ENCODE results near the gene SPSB4.

The SPSB4 gene

GRCh38 chr3:141085343-141086070 lies 34.4 kb downstream of the SPSB4 start:
- Histone ChIP-seq H3K4me2 (ENCODE audit: insufficient read depth, low read length, poor library complexity, severe bottlenecking) (no peak overlapping the region), H2AFZ (ENCODE audit: low read length) (no peak overlapping the region), H3K36me3 (replicated peaks in 1 of 2; ENCODE audit: control insufficient read depth in 2 of 2, insufficient read depth in 2 of 2, low read length in 2 of 2) (peaks cover 0 to 85% of the 10 kb centered on the region in 2 donors), H2BK15ac (ENCODE audit: low read length) (peak overlapping the region; percentile 17), H2BK120ac (ENCODE audit: low read depth, low read length) (peak overlapping the region; percentile 12), H3K9me3 (replicated peaks in 1 of 2; ENCODE audit: control insufficient read depth in 2 of 2, insufficient read depth in 1 of 2, low read depth in 1 of 2, low read length in 2 of 2) (no peaks in the 10 kb centered on the region), H3K9ac (ENCODE audit: low read depth, low read length, poor library complexity) (no peak overlapping the region), H3K4me3 (ENCODE audit: low read length in 2 of 2) (no peak overlapping the region), H3K14ac (ENCODE audit: low read length) (no peak overlapping the region), H3K27ac (replicated peaks; ENCODE audit: low read length) (peak overlapping the region; percentile 64), H3K79me1 (ENCODE audit: low read depth, low read length) (peaks cover 15% of the 10 kb centered on the region), H2BK5ac (ENCODE audit: low read length) (no peak overlapping the region), H3K27me3 (ENCODE audit: control insufficient read depth in 3 of 3, insufficient read depth in 3 of 3, low read depth in 1 of 3, low read length in 3 of 3) (no peaks in the 10 kb centered on the region), H2AK5ac (ENCODE audit: low read depth, low read length) (peak overlapping the region; percentile 44), H3K18ac (ENCODE audit: low read length) (peak overlapping the region; percentile 25), H4K91ac (ENCODE audit: low read depth, low read length, poor library complexity) (no peak overlapping the region), H3K4ac (ENCODE audit: low read length) (peak overlapping the region; percentile 47), H3K4me1 (ENCODE audit: control insufficient read depth in 2 of 2, insufficient read depth in 1 of 2, low read depth in 1 of 2, low read length in 2 of 2) (peaks cover 67 to 69% of the 10 kb centered on the region in 2 donors), H3K23ac (ENCODE audit: low read depth, low read length, poor library complexity) (no peak overlapping the region), H2BK12ac (ENCODE audit: low read length) (no peak overlapping the region), H4K8ac (ENCODE audit: low read depth, low read length) (no peak overlapping the region)
- WGBS, 2 donors (ENCODE audit: extremely low coverage in 2 of 2, insufficient read length in 2 of 2, insufficient replicate concordance in 1 of 2): no CpG with 5 or more reads among the region's 3 CpGs
- no peak for DNase-seq (ENCODE audit: low spot score)

GRCh38 chr3:141086188-141086587 lies 35.0 kb downstream of the SPSB4 start:
- Histone ChIP-seq H3K23ac (ENCODE audit: low read depth, low read length, poor library complexity) (no peak overlapping the region), H3K4me1 (ENCODE audit: control insufficient read depth in 2 of 2, insufficient read depth in 1 of 2, low read depth in 1 of 2, low read length in 2 of 2) (peaks cover 60 to 67% of the 10 kb centered on the region in 2 donors)
- WGBS, 2 donors (ENCODE audit: extremely low coverage in 2 of 2, insufficient read length in 2 of 2, insufficient replicate concordance in 1 of 2): no CpG with 5 or more reads among the region's 1 CpG

DNA sequence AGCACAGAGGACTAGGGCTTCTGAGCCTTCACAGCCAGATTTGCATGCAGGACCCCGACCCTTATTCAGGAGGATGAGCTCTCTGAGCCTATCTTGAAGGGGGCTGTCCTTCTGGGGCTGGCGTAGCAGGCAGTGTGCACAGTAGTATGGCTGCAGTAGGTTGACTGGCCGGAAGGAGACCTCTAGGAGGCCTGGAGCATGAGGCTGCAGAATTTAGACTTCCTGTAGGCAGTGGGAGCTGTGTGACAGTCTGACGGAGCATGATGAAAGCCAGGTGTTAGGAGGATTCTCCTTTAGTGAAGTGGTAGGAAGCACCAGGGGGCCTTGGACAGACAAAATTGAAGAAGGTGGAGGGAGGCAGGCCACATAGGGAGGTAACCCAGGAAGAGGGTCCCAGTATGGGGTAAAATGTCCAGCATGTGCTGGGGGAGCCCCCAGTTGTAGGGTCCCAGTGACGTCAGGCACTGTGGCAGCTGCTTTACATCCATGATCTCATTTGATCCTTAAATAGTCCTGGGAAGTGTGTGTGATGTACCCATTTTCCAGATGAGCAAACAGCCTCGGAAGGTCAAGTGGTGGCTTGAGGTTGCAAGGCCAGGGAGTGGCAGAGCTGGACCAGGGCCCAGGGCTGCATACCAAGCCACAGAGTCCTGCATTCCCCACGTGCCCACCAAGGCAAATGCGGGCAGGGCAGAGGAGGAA lies 36.1 kb downstream of the SPSB4 start:
- peaks cover 14% of the 10 kb centered on the region for H3K79me1 ChIP-seq (ENCODE audit: low read depth, low read length)
- peaks cover 61 to 67% of the 10 kb centered on the region in 2 donors for H3K4me1 ChIP-seq (ENCODE audit: control insufficient read depth in 2 of 2, insufficient read depth in 1 of 2, low read depth in 1 of 2, low read length in 2 of 2)
- no peak overlapping the region for H3K14ac ChIP-seq (ENCODE audit: low read length)
- H2BK15ac ChIP-seq (ENCODE audit: low read length): peak overlapping the region; percentile 89
- no peak overlapping the region for H3K27ac ChIP-seq (replicated peaks; ENCODE audit: low read length)
- H3K9ac ChIP-seq (ENCODE audit: low read depth, low read length, poor library complexity): peak overlapping the region; percentile 53
- H3K23ac ChIP-seq (ENCODE audit: low read depth, low read length, poor library complexity): peak overlapping the region; percentile 45
- no peak overlapping the region for H2BK120ac ChIP-seq (ENCODE audit: low read depth, low read length)
- H2AK5ac ChIP-seq (ENCODE audit: low read depth, low read length): peak overlapping the region; percentile 48
- peak overlapping the region; percentile 77 for H3K18ac ChIP-seq (ENCODE audit: low read length)
- no peak overlapping the region for H4K8ac ChIP-seq (ENCODE audit: low read depth, low read length)
- no peaks in the 10 kb centered on the region for H3K27me3 ChIP-seq (ENCODE audit: control insufficient read depth in 3 of 3, insufficient read depth in 3 of 3, low read depth in 1 of 3, low read length in 3 of 3)
- H3K4me3 ChIP-seq (ENCODE audit: low read length in 2 of 2): no peak overlapping the region
- H3K9me3 ChIP-seq (replicated peaks in 1 of 2; ENCODE audit: control insufficient read depth in 2 of 2, insufficient read depth in 1 of 2, low read depth in 1 of 2, low read length in 2 of 2): no peaks in the 10 kb centered on the region
- peak overlapping the region; percentile 9 for H2BK12ac ChIP-seq (ENCODE audit: low read length)
- H2BK5ac ChIP-seq (ENCODE audit: low read length): no peak overlapping the region
- DNase-seq (ENCODE audit: low spot score): no peak
- H3K4ac ChIP-seq (ENCODE audit: low read length): peak overlapping the region; percentile 2
- WGBS, 2 donors (ENCODE audit: extremely low coverage in 2 of 2, insufficient read length in 2 of 2, insufficient replicate concordance in 1 of 2): no CpG with 5 or more reads among the region's 8 CpGs
- H3K4me2 ChIP-seq (ENCODE audit: insufficient read depth, low read length, poor library complexity, severe bottlenecking): no peak overlapping the region
- peaks cover 0 to 88% of the 10 kb centered on the region in 2 donors for H3K36me3 ChIP-seq (replicated peaks in 1 of 2; ENCODE audit: control insufficient read depth in 2 of 2, insufficient read depth in 2 of 2, low read length in 2 of 2)
- peak overlapping the region; percentile 6 for H4K91ac ChIP-seq (ENCODE audit: low read depth, low read length, poor library complexity)
- H2AFZ ChIP-seq (ENCODE audit: low read length): no peak overlapping the region

More at GRCh38 chr3:141086188-141086587, 35.0 kb downstream of the SPSB4 start:
- Histone ChIP-seq H3K9ac (ENCODE audit: low read depth, low read length, poor library complexity) (no peak overlapping the region), H2BK15ac (ENCODE audit: low read length) (no peak overlapping the region), H4K91ac (ENCODE audit: low read depth, low read length, poor library complexity) (no peak overlapping the region), H3K4me3 (ENCODE audit: low read length in 2 of 2) (no peak overlapping the region), H2BK120ac (ENCODE audit: low read depth, low read length) (no peak overlapping the region), H3K79me1 (ENCODE audit: low read depth, low read length) (peaks cover 15% of the 10 kb centered on the region), H3K14ac (ENCODE audit: low read length) (no peak overlapping the region), H2AFZ (ENCODE audit: low read length) (no peak overlapping the region), H3K4ac (ENCODE audit: low read length) (no peak overlapping the region), H3K4me2 (ENCODE audit: insufficient read depth, low read length, poor library complexity, severe bottlenecking) (no peak overlapping the region), H2BK5ac (ENCODE audit: low read length) (no peak overlapping the region), H2BK12ac (ENCODE audit: low read length) (no peak overlapping the region), H3K36me3 (replicated peaks in 1 of 2; ENCODE audit: control insufficient read depth in 2 of 2, insufficient read depth in 2 of 2, low read length in 2 of 2) (peaks cover 0 to 85% of the 10 kb centered on the region in 2 donors), H3K27me3 (ENCODE audit: control insufficient read depth in 3 of 3, insufficient read depth in 3 of 3, low read depth in 1 of 3, low read length in 3 of 3) (no peaks in the 10 kb centered on the region), H3K18ac (ENCODE audit: low read length) (no peak overlapping the region), H4K8ac (ENCODE audit: low read depth, low read length) (no peak overlapping the region), H3K9me3 (replicated peaks in 1 of 2; ENCODE audit: control insufficient read depth in 2 of 2, insufficient read depth in 1 of 2, low read depth in 1 of 2, low read length in 2 of 2) (no peaks in the 10 kb centered on the region), H3K27ac (replicated peaks; ENCODE audit: low read length) (no peak overlapping the region), H2AK5ac (ENCODE audit: low read depth, low read length) (no peak overlapping the region)
- no peak for DNase-seq (ENCODE audit: low spot score)

DNA sequence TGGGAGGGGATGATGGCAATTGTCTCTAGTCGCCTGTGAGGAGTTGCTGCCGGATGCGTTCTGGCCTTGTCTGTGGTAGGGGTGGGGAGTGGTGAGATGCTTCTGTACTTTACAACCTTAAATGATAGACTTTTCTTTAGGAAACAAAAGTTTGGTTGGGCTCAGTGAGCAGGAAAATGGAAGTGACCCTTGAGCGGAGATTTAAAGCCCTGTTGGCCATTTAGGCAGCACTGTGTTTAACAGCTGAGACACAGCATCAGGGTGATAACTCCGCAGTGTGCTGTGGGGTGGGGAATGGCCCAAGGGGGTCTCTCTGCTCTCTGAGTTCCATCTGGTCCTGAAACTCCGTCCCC lies 36.6 kb downstream of the SPSB4 start:
- Histone ChIP-seq H2BK15ac (ENCODE audit: low read length) (peak overlapping the region; percentile 89), H2AK5ac (ENCODE audit: low read depth, low read length) (peak overlapping the region; percentile 48), H3K79me1 (ENCODE audit: low read depth, low read length) (peaks cover 15% of the 10 kb centered on the region), H3K4me3 (ENCODE audit: low read length in 2 of 2) (no peak overlapping the region), H3K4ac (ENCODE audit: low read length) (no peak overlapping the region), H3K9ac (ENCODE audit: low read depth, low read length, poor library complexity) (no peak overlapping the region), H2BK5ac (ENCODE audit: low read length) (no peak overlapping the region), H3K4me2 (ENCODE audit: insufficient read depth, low read length, poor library complexity, severe bottlenecking) (no peak overlapping the region), H4K91ac (ENCODE audit: low read depth, low read length, poor library complexity) (peak overlapping the region; percentile 6), H2AFZ (ENCODE audit: low read length) (no peak overlapping the region), H2BK12ac (ENCODE audit: low read length) (no peak overlapping the region), H3K9me3 (replicated peaks in 1 of 2; ENCODE audit: control insufficient read depth in 2 of 2, insufficient read depth in 1 of 2, low read depth in 1 of 2, low read length in 2 of 2) (no peaks in the 10 kb centered on the region), H3K36me3 (replicated peaks in 1 of 2; ENCODE audit: control insufficient read depth in 2 of 2, insufficient read depth in 2 of 2, low read length in 2 of 2) (peaks cover 0 to 88% of the 10 kb centered on the region in 2 donors), H3K4me1 (ENCODE audit: control insufficient read depth in 2 of 2, insufficient read depth in 1 of 2, low read depth in 1 of 2, low read length in 2 of 2) (peaks cover 61 to 66% of the 10 kb centered on the region in 2 donors), H3K14ac (ENCODE audit: low read length) (no peak overlapping the region), H2BK120ac (ENCODE audit: low read depth, low read length) (no peak overlapping the region), H3K18ac (ENCODE audit: low read length) (no peak overlapping the region), H3K27me3 (ENCODE audit: control insufficient read depth in 3 of 3, insufficient read depth in 3 of 3, low read depth in 1 of 3, low read length in 3 of 3) (no peaks in the 10 kb centered on the region), H3K27ac (replicated peaks; ENCODE audit: low read length) (no peak overlapping the region), H3K23ac (ENCODE audit: low read depth, low read length, poor library complexity) (no peak overlapping the region), H4K8ac (ENCODE audit: low read depth, low read length) (no peak overlapping the region)
- WGBS, 2 donors (ENCODE audit: extremely low coverage in 2 of 2, insufficient read length in 2 of 2, insufficient replicate concordance in 1 of 2): no CpG with 5 or more reads among the region's 6 CpGs
- DNase-seq (ENCODE audit: low spot score): no peak

Measured in neuronal stem cell (in vitro differentiated cells).